GM21786 (cell line): ENCODE measurements around the gene CBX5.
"Not testable (repeated sequence)": the region's sequence is repeated elsewhere in the genome, so short reads cannot be mapped to it uniquely, and the experiment has no call there.

Experiments used
- ATAC-seq: cut with Tn5 transposase; IDR thresholded peaks from one replicate; pipeline ENCODE4 v1.9.1; 2021; ENCODE audit not compliant: unreplicated experiment

The CBX5 gene

DNA sequence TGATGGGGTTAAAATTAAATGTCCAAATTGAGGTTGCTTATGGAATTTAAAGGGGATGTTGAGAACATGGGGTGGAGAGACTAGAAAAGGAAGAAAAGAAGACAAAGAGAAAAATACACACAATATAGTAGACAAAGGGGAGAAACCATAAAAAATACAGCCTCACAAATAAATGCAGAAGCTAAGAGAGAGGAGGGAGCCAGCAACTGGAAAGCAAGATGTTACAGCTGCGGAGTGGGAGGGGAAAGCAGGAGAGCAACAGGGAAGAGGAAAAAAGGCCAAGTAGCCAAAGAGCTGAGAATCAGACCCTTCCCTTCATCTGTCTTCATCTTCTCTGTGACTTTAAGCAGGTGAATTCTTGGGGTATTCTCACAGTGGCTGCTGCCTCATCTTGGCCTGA is 51.5 kb downstream of the CBX5 start:
- ATAC-seq: no peak

DNA sequence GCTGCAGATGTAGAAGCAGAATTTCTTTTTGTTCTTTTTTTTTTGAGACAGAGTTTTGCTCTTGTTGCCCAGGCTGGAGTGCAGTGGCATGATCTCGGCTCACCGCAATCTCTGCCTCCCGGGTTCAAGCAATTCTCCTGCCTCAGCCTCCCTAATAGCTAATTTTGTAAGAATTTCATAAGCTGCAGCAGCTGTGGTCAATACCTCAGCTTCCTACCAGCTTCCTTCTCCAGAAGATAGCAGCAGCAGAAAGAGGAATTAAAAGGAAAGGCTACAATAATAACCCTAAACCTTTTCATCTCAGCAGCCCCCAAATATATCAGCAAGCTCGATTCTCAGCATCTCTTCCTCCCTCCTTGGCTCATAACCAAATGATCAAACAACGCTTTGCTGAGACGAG is 52.0 kb downstream of the CBX5 start:
- not testable (repeated sequence) for ATAC-seq

DNA sequence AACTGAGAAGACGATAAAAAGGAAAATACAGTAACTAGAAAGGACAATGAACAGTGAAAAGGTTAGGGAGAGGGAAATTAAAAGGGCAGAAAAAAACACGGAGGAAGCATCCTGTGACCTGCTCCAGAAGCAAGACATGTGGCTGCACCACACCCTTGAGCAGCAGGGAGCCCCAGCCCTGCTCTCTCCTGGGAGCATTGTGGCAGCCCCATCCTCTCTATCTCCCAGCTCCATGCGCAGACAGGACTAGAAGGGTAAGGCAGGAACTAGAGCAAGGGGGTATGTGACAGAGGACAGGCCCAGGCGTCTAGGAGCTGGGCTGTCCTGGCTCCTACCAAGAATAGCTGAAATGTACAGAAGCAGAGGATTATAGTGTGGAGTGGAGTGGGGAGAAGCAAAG is 52.5 kb downstream of the CBX5 start:
- no peak for ATAC-seq

DNA sequence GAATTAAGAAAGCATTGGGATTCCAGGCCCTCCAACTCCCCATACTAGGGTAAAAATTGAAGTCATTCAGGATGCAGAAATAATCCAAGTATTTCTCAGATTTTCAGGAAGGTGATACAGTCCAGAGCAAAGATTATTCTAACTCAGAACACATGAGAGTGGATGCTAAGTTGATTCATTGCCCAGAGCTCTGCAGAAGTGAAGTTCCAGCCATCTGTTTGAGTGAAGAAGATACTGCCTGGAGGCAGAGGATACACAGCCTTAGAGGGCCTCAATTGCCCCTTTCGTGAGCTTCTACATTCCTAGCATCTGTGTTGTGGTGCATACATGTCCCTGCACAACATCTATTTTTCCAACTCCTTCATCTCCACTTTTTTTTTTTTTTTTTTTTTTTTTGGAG is 54.3 kb downstream of the CBX5 start:
- no peak for ATAC-seq

DNA sequence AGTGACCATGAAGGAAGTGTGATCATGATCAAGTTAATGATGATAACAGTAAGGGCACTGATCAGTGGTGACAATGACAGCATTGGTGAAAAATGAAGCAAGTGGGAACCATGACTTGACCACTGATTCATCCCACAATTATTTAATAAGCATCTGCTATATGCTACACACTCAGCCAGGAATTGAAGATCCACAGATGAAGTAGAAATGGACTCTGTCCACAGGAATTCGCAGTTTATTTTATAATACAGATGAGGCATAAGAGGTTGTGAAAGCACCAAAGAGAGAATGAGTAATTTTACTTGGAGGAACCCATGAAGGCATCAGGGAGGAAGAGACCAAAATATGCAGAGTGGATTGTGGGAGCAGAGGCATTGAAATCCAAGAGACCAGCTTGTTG is 57.3 kb downstream of the CBX5 start:
- no peak for ATAC-seq

DNA sequence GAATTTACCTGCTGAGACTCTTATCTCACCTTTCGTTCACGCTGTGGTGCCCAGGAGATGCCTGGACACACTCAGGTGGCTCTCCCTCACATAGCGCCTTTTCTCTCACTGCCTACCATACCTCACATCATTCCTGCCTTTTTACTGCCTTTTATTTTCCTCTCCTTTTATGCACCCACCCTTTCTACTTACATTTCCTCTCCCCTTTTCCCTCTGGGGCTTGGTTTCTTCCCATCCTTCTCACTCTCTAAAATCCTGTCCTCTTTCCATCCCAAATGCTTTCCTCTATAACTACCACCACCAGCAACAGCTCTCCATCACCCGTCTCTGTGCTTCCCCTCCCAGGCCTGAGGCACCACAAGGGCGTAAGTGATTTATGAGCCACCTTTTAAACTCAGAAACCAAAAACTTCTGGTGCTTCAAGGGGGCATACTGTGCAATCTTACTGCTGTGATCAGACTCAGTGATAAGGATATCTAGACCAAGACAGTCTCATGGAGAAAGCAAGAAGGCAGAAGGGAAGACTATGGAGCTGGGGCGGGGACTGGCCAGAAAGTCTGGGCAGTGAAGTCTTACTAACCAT is 58.4 kb downstream of the CBX5 start:
- no peak for ATAC-seq

DNA sequence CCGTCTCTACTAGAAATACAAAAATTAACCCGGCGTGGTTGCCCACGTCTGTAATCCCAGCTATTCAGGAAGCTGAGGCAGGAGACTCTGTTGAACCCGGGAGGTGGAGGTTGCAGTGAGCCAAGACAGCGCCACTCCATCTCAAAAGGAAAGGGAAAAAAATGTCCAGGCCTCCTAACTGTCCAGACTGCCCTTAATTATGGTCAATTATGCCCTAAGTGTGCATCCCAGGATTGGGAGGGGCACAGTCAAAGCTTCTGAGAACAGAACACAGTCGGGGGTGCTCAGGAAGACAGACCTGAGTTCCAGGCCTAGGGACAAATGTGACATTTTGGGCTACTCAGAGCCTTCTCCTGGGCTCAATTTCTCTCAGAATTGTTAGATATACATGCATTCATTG is 59.4 kb downstream of the CBX5 start:
- no peak for ATAC-seq

DNA sequence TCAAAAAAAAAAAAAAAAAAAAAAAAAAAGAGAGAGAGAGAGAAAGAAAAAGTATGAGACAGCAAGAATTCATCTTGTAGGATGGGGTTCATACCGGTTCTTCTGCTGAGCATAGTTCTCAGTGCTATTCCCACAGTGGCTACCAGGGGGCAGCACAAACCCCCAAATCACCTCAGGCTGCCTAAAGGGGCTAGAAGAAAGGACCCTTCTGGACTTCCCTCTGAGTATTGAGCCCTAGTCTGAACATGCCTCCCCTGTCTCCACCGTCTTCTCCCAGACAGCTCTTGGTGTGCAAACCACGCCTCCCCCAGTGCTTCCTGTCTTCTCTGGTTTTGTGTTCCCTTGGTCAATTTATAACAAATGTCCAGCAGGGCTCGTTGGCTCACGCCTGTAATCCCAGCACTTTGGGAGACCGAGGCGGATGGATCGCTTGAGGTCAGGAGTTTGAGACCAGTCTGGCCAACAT is 59.8 kb downstream of the CBX5 start:
- no peak for ATAC-seq

DNA sequence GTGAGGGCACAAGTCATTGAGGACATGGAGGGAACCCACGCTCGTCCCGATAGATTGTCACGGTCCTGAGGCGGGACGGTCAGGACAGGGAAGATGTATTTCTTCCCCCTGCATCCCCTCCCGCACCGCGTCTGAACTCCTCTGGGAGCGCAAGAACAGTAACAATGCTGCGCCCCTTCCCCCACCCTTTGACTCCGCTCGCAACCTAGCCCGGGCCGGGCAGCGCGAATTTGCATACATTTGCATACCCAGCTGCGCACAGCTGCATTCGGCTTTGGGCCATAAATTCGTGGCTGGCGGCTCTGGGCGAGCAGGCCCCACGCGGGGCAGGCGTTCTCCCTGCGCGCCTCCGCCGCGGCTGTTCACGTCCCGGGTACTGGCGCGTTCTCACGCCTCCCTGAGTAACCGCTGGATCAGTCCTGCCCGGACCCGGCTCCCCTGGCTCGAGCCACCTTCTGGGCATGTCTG is 62.1 kb downstream of the CBX5 start:
- ATAC-seq: no peak

DNA sequence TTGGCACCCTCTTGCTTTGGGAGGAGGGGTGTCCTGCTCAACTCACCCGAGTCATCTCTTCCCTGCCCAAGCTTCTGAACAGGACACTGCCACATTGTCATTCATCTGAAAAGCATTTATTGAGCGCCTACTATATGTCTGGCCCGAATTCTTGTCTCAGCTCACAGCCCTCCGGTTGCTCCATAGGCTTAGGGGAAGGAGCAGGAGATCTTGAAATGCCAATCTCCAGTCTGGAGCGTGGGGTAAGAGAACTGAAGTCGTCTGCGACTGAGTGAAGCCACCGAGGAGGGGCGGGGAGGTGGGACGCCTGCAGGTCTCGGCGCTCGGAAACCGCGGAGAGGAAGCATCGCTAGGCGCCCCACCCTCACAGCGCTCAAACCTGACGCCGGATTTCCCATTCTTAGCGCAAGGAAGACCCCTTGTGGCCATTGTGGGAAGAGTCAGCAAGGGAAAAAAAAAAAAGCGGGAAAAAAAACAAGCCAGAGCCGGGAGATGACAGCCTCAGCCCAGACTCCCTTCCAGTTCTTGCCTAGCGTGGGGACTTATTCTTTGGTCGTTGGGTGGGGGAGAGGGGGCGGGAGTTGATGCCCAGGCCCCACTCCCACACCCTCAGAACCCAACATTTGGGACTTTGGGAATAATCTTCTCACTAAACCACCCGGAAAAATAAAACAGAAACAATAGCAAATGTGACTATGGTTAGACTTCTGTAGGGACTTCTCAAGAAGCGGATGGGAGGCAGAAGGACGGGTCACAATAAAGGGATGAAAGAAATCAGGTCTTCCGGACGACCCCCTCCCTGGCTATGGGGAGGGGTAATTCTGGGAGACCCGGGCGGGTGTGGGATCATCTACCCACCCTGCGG is 62.9 kb downstream of the CBX5 start:
- ATAC-seq: no peak

DNA sequence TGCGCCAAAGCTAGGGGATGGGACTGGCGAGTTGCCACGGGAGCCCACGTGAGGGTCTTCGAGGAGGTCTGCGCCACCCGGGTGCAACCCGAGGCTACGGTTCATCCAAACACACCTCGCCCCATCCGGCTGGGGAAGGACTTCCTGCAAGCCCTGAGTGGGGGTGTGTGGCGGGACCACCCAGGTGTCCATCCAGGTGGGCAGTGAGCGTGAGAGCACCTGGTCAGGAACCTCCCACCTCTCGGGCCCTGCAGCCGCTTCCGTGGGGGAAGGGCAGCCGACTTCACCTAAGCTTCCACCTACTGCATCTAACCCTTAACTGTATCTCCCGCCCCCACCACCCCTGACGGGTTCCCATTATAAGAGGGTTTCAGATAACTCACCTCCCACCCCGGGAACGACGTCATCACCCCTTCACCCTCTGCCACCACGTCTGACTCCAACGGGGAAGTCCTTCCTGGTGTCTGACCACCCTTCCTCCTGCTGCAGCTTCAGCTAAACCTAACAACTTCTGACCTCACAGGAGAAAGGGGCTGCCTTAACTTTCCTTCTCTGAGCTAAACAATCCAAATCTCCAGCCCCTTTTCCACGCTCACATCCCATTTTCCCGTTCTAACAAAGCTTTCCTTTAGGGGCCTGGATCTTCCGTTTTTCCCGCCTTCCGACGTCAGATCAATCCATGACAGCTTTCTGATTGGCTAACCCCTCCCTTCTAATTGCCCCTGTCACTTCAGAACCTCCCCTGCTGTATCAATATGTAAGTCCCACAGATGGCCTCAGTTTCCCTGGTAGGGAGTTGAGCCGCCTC is 63.7 kb downstream of the CBX5 start:
- no peak for ATAC-seq

DNA sequence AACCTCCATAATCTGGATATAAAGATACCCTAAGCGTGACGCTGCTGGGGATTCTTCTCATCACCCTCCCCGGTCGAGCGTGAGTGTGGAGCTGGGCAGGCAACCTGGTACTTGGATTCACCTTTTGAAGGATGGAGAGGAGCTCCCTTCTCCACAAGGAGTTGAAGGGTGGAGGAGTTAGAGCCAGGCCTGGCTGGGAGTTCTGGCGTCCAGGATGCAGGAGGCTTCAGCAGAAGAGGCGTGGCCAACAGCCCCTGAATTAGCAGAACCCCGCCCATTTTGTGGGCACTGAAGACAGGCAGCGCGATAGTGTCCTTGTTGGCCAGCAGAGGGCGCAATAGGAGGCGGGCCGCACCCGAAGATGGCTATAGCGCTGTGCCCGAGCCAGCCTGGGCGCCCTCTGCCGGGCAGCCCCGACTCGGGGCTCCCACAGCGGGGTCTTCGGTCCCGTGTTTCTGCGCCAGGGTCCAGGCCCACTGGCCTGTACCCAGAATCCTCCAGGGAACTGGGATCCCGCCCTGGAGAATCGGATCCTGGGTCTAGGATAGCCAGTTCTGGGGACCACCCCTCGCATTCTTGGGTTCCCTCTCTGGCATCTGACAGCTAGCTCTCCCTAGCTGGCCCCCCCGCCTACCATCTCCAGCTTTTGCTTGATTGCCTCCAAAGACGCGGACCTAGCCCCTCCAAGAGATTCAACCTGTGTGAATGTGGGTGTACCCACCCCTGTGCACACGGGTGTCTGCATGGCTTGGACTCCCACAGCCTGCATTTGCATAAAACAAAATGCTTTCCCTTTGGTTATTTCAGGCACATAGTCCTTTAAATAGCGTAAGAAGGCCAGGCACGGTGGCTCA is 65.1 kb downstream of the CBX5 start:
- peak; percentile 89 for ATAC-seq

DNA sequence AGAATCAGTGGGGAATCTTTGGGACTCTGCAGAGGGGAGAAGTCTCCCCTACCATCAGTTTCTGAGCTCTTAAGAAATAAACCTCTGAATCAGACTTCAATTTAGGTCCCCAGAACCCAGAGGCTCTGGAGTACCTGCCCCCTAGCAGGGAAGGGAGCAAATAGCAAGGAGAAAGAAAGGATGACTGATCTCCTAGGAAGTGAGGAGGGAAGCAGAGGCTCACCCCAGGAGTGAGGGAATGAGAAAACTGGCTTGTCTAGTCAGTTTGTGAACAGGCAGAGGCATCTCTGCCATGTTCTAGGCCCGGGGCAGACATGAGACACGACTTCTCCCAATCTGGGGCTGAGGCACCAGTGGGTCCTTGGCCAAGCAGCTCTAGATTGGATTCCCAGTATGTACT is 66.8 kb downstream of the CBX5 start:
- ATAC-seq: no peak

DNA sequence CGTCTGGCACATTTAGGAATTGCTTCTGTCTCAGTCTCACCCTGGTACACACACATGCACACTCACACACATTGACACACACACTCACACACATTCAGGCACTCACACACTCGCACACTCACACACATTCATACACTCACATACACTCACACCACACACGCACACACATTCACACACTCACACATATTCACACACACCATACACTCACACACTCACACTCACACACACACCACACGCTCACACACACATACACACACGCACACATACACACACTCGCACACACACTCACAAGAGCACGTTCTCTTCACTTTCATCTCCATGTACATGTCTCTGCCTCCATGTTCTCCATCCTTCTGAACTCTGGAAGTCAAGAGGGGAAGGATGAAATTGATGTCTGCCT is 68.0 kb downstream of the CBX5 start:
- no peak for ATAC-seq

DNA sequence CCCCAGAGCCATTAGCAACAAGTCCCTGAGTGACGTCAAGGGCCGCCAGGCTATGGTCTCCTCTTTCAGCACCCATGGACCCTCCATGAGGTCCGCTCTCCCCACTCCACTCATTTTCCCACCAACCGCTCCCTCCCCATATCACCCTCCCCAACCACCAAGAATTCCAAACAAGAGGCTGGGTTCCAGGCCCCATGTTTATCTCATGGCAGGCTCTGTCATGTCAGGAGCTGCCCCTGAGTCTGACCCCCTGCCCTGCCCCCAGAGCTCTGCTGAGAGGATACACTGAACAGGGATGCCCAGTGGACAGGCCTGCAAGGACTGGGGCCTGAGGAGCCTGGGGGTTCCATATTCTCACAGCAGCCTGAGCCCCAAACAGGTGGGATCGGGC is 69.5 kb downstream of the CBX5 start:
- no peak for ATAC-seq

DNA sequence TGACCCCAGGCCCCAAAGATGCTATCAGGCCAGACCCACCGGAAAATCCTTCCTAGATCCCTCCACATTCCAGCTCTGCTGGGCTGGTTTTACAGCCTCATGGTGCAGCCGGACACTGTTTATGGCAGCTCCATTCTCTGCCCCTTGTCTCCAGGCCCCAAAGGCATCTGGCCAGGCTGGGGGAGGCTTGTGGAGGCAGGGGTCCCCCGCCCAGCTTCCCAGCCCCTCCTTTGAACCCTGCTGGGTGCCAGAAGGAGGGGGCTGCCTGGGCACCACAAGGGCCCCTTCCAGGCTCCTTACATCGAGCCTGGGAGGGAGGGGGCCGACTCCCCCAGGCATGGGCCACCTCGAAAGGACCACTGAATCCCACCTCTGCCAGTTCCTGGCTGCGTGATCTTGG is 71.3 kb downstream of the CBX5 start:
- ATAC-seq: no peak

DNA sequence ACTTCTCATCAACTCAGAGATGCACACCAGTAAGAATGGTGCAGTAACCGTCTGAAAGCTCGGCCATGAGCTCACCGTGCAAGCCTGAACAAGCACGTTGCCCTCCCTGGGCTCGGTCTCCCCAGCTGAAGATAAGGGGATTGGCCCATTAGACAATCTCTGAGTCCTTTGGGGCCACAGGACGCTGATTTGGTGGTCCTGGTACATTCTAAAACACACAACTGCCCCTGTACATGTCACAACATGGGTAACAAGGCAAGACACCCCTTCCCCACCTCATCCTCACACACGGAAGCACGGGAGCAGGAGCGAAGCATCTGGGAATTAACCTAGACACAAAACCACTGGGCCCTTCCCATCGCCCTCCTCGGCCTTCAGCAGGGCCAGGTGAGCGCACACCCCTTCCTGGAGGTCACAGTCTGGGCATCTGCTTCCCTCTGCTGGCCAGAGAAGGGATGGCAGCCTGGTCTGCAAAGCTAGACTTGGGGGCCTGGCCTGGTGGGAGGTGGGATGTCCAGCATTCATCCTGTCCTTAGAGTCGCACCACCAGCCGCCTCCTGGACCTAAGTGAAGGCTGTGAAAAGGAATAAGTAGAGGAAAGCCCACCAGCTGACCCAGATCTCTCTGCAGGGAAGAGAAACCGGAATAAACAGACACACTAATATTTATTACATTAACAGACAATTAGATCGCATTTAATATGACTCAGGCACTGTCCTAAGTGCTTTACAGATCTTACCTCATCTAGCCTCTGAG is 72.2 kb downstream of the CBX5 start:
- ATAC-seq: no peak

DNA sequence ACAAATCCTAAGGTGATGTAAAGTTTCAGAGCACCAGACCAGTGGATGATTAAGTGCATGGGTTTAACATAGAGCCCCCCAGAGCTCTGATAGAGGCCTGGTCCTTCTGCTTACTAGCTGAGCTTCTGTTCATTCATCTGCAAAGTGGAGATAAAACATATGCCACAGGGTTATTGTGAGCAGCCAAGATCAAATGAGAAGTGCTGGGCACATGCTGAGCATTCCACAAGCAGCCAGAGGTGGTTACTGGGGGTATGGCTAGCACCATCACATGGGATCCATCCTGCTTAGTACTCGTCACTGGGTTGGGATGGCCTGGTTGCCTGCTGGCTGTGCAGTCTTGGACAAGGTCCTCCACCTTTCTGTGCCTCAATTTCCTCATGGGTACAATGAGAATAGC is 73.1 kb downstream of the CBX5 start:
- ATAC-seq: no peak

DNA sequence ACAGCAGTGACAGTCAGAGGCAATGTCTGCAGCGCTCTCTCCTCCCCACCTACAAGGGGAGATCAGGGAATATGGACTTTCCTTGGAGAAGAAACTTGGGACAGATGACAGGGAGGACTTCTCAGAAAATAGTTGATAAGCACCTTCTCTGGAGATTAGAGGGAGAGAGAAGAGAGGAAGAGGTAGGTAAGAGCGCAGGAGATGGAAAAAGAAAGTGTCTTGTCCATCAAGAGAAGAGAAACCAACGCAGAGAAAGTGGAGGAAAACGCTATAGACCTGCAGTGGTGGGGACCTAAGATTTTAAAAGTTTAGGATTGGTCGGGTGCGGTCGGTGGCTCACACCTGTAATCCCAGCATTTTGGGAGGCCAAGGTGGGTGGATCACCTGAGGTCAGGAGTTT is 75.6 kb downstream of the CBX5 start:
- ATAC-seq: no peak
